Tibial artery (tissue), 4 donors: ENCODE measurements around the gene FOXD1.

ENCODE experiments used
- DNase-seq, 2 donors: peaks; one replicate each; pipeline ENCODE4 v3.0.0-alpha.2; 2019
- H3K27ac ChIP-seq, 2 donors: fragments of 200-600 bp; sonication (generic) in 1 of 2; 1 replicate in 1 of 2; 2 replicates in 1 of 2; pipeline ENCODE4 v1.5.1; 2018 to 2019; ENCODE audit warnings: mild to moderate bottlenecking in 1 of 2
- H3K27me3 ChIP-seq, 2 donors: fragments of 200-600 bp; sonication (generic) in 1 of 2; one replicate each; pipeline versions ENCODE4 v1.5.1 to v1.6.0; 2016 to 2019
- H3K36me3 ChIP-seq, 3 donors: fragments of 200-600 bp; sonication (generic) in 2 of 3; one replicate each; pipeline ENCODE4 v1.5.1; 2016 to 2019; ENCODE audit warnings: mild to moderate bottlenecking in 2 of 3
- H3K4me1 ChIP-seq, 4 donors: fragments of 200-600 bp; sonication (generic) in 2 of 4; 1 replicate in 3 of 4; 2 replicates in 1 of 4; pipeline ENCODE4 v1.5.1; 2016 to 2019
- H3K4me3 ChIP-seq, 2 donors: fragments of 200-600 bp; sonication (generic) in 1 of 2; 1 replicate in 1 of 2; 2 replicates in 1 of 2; pipeline ENCODE4 v1.5.1; 2018 to 2019; ENCODE audit warnings: mild to moderate bottlenecking in 2 of 2
- H3K9me3 ChIP-seq, 3 donors: fragments of 200-600 bp; sonication (generic) in 1 of 3; one replicate each; pipeline ENCODE4 v1.5.1; 2016 to 2019
- CTCF ChIP-seq, 2 experiments: fragments of 200-600 bp in 1 of 2; fragments of 450-650 bp in 1 of 2; IDR thresholded peaks; one replicate each; pipeline ENCODE4 v1.5.1; 2017 to 2019; ENCODE audit warnings: antibody characterized with exemption in 2 of 2, mild to moderate bottlenecking in 1 of 2, moderate library complexity in 1 of 2
- intact Hi-C: fragments of 100-400 bp; cut with DNase I; formaldehyde crosslinking; loops from one replicate; pipeline ENCODE4 v1.15.0; 2023; ENCODE audit warnings: low total_unique reads

FOXD1 gene

GRCh38 chr5:73422164-73422563, 26.4 kb downstream of the FOXD1 start:
- H3K9me3 ChIP-seq: no peaks in the 10 kb centered on the region
- no peaks in the 10 kb centered on the region for H3K36me3 ChIP-seq
- no peak overlapping the region for H3K4me3 ChIP-seq
- no peak for DNase-seq
- intact Hi-C loops: no loop called here
- peaks cover 0 to 90% of the 10 kb centered on the region in 2 donors for H3K27me3 ChIP-seq
- no peak overlapping the region for H3K27ac ChIP-seq
- TF ChIP-seq CTCF (IDR thresholded peaks at IDR 0.05): no peak
- peaks cover 0 to 30% (median 20%) of the 10 kb centered on the region in 4 donors for H3K4me1 ChIP-seq

DNA sequence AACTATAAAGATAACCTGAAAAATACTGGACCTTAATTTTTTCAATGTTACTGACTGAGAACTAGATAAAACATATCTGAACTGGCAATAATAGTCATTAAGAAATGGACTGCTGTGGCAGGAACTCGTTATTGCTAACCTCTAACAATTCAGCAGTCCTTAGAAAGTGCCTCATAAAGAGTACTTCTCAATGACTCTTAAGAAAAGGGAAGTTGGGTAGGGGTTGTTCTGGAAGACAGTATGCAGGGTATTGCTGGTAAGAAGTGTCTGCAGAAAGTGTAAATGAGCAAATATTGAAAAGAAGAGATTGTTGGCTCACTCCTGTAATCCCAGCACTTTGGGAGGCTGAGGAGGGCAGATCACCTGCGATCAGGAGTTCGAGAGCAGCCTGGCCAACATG, 27.9 kb downstream of the FOXD1 start:
- no peaks in the 10 kb centered on the region for H3K36me3 ChIP-seq
- intact Hi-C loops: no loop called here
- peaks cover 0 to 88% of the 10 kb centered on the region in 2 donors for H3K27me3 ChIP-seq
- H3K4me3 ChIP-seq: no peak overlapping the region
- no peaks in the 10 kb centered on the region for H3K9me3 ChIP-seq
- TF ChIP-seq CTCF (IDR thresholded peaks at IDR 0.05): no peak
- H3K4me1 ChIP-seq: peaks cover 0 to 31% (median 20%) of the 10 kb centered on the region in 4 donors
- no peak for DNase-seq
- H3K27ac ChIP-seq: no peak overlapping the region

- peaks cover 0 to 93% of the 10 kb centered on the region in 2 donors for H3K27me3 ChIP-seq
- intact Hi-C loops: no loop called here
- H3K27ac ChIP-seq: peak overlapping the region in 1 of 2 donors; percentile 11
- no peak for TF ChIP-seq CTCF (IDR thresholded peaks at IDR 0.05)
- H3K4me3 ChIP-seq: peak overlapping the region; percentile 16 to 34
- no peaks in the 10 kb centered on the region for H3K36me3 ChIP-seq
- peak in 1 of 2 donors; percentile 28 for DNase-seq
- peaks cover 0 to 31% (median 20%) of the 10 kb centered on the region in 4 donors for H3K4me1 ChIP-seq
- H3K9me3 ChIP-seq: no peaks in the 10 kb centered on the region
These were observed 28.8 kb downstream of the FOXD1 start for GRCh38 chr5:73419465-73420390.

- intact Hi-C loops: no loop called here
- Histone ChIP-seq H3K27ac (peak overlapping the region in 1 of 2 donors; percentile 11), H3K27me3 (peaks cover 0 to 93% of the 10 kb centered on the region in 2 donors), H3K4me3 (peak overlapping the region in 1 of 2 donors; percentile 34), H3K36me3 (no peaks in the 10 kb centered on the region), H3K9me3 (no peaks in the 10 kb centered on the region), H3K4me1 (peaks cover 0 to 31% (median 20%) of the 10 kb centered on the region in 4 donors)
- no peak for DNase-seq
- TF ChIP-seq CTCF (IDR thresholded peaks at IDR 0.05): no peak
These were observed 29.5 kb downstream of the FOXD1 start for GRCh38 chr5:73419117-73419464.

DNA sequence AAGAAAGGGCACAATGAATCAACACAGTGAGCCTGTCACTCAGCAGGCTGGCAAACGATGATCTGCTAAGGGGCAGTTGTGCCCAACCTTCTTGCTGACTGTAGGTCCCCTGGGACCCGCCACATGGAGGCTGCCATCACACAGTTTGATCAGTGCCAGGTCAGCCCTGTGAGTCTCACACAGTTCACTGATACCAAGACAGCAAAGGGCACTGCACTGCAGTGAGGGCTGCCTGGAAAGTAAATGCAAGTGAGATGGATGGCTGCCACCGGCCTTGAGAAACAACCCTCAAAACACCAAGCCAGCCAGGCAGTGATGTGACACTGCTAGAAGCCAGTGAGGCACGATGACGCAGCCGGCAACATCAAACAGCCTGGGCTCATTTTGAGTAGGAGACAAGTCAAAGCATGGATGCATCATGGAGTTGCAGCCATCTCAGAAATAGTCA, 30.3 kb downstream of the FOXD1 start:
- peak; percentile 33 to 74 for DNase-seq
- H3K9me3 ChIP-seq: no peaks in the 10 kb centered on the region
- TF ChIP-seq CTCF (IDR thresholded peaks at IDR 0.05): no peak
- H3K36me3 ChIP-seq: no peaks in the 10 kb centered on the region
- H3K4me1 ChIP-seq: peaks cover 0 to 31% (median 20%) of the 10 kb centered on the region in 4 donors
- H3K27ac ChIP-seq: no peak overlapping the region
- H3K4me3 ChIP-seq: no peak overlapping the region
- H3K27me3 ChIP-seq: peaks cover 0 to 90% of the 10 kb centered on the region in 2 donors
- intact Hi-C loops: no loop called here
